Measurements from ENCODE around the gene CRTC1. TPM values are rescaled to one million over a fixed set of nuclear protein-coding genes. Genes with fewer than 3 reads are reported as not detected.
A peak's percentile ranks its signal among the peaks of the same experiment; 100 is the strongest.

Gene CRTC1
- total and polyA plus RNA-seq, 2 of the 13 experiments (the other 11 are each of a cell fraction or from before 2014, with no cell fraction given) = 2.0 to 2.7 TPM

DNA sequence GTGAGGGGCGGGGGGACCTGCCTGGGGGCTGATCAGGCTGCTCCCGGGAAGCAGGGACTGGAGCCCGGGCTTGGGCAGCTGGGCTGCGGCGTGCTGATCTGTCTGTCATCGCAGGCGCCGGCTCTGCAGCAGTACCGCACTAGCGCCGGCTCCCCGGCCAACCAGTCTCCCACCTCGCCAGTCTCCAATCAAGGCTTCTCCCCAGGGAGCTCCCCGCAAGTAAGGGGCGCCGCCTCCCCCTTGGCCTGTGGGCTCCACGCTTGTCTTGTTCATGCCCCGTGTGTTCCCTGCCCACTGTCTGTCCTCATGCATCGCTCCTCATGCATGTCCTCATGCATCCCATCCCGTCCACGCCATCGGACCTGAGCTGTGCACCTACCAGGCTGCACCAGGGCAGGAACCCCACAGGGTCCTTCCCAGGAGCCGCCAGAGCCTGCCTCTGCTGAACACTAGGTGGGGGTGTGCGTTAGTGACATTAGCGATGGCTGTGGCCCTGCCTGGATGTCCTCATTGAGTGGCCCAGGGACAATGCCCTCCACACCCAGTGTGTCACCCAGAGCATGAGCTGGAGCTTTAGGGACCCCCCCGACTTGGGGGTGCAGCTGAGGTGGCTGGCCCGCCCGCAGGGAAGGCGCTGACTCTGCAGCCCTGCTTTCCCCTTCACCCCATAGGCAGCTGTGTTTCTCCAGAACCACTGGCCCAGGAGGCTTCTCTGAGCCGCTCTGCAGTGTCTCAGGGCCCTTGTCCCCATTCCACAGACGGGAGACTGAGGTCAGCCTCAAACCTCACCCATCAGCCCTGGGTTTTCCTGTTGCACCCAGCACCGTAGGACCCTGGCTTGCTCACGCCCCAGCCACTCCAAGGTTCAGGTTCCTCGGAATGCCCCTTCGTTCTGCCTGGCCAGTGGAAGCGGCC, 88.1 kb downstream of the CRTC1 start (continued):
- TF ChIP-seq ZNF644 (CRISPR knock-in tag; IDR thresholded peaks at IDR 0.05; ENCODE audit: low read depth) (no peak), ZNF546 (CRISPR knock-in tag; conservative IDR thresholded peaks at IDR 0.05) (no peak), DR1 (CRISPR knock-in tag; IDR thresholded peaks at IDR 0.05) (no peak), ZNF878 (CRISPR knock-in tag; IDR thresholded peaks at IDR 0.05) (no peak), MBNL3 (CRISPR knock-in tag; conservative IDR thresholded peaks at IDR 0.05) (no peak), FOXA1 (IDR thresholded peaks at IDR 0.05) (no peak), FOXA1 (CRISPR knock-in tag; IDR thresholded peaks at IDR 0.05) (no peak), ZNF660 (CRISPR knock-in tag; IDR thresholded peaks at IDR 0.05; ENCODE audit: borderline replicate concordance, low read depth) (no peak), FLYWCH1 (CRISPR knock-in tag; IDR thresholded peaks at IDR 0.05) (no peak), ZNF747 (CRISPR knock-in tag; IDR thresholded peaks at IDR 0.05; ENCODE audit: borderline replicate concordance) (no peak), PRDM10 (CRISPR knock-in tag; IDR thresholded peaks at IDR 0.05; ENCODE audit: low read depth) (no peak), POGK (CRISPR knock-in tag; conservative IDR thresholded peaks at IDR 0.05) (no peak), ATF7 (IDR thresholded peaks at IDR 0.05) (no peak), ATF7 (CRISPR knock-in tag; IDR thresholded peaks at IDR 0.05) (0 out of 2 replicates have a peak, but pooled peaks have one; percentile 25)
- TF ChIP-seq, protein P1, sequence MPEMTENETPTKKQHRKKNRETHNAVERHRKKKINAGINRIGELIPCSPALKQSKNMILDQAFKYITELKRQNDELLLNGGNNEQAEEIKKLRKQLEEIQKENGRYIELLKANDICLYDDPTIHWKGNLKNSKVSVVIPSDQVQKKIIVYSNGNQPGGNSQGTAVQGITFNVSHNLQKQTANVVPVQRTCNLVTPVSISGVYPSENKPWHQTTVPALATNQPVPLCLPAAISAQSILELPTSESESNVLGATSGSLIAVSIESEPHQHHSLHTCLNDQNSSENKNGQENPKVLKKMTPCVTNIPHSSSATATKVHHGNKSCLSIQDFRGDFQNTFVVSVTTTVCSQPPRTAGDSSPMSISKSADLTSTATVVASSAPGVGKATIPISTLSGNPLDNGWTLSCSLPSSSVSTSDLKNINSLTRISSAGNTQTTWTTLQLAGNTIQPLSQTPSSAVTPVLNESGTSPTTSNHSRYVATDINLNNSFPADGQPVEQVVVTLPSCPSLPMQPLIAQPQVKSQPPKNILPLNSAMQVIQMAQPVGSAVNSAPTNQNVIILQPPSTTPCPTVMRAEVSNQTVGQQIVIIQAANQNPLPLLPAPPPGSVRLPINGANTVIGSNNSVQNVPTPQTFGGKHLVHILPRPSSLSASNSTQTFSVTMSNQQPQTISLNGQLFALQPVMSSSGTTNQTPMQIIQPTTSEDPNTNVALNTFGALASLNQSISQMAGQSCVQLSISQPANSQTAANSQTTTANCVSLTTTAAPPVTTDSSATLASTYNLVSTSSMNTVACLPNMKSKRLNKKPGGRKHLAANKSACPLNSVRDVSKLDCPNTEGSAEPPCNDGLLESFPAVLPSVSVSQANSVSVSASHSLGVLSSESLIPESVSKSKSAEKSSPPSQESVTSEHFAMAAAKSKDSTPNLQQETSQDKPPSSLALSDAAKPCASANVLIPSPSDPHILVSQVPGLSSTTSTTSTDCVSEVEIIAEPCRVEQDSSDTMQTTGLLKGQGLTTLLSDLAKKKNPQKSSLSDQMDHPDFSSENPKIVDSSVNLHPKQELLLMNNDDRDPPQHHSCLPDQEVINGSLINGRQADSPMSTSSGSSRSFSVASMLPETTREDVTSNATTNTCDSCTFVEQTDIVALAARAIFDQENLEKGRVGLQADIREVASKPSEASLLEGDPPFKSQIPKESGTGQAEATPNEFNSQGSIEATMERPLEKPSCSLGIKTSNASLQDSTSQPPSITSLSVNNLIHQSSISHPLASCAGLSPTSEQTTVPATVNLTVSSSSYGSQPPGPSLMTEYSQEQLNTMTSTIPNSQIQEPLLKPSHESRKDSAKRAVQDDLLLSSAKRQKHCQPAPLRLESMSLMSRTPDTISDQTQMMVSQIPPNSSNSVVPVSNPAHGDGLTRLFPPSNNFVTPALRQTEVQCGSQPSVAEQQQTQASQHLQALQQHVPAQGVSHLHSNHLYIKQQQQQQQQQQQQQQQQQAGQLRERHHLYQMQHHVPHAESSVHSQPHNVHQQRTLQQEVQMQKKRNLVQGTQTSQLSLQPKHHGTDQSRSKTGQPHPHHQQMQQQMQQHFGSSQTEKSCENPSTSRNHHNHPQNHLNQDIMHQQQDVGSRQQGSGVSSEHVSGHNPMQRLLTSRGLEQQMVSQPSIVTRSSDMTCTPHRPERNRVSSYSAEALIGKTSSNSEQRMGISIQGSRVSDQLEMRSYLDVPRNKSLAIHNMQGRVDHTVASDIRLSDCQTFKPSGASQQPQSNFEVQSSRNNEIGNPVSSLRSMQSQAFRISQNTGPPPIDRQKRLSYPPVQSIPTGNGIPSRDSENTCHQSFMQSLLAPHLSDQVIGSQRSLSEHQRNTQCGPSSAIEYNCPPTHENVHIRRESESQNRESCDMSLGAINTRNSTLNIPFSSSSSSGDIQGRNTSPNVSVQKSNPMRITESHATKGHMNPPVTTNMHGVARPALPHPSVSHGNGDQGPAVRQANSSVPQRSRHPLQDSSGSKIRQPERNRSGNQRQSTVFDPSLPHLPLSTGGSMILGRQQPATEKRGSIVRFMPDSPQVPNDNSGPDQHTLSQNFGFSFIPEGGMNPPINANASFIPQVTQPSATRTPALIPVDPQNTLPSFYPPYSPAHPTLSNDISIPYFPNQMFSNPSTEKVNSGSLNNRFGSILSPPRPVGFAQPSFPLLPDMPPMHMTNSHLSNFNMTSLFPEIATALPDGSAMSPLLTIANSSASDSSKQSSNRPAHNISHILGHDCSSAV (CRISPR knock-in tag; IDR thresholded peaks at IDR 0.05; ENCODE audit: borderline replicate concordance) = no peak

Measured in HepG2 (cell line).